HG02678 (cell line): Measurements from ENCODE around the gene APOL3.
"Not testable (repeated sequence)": the region's sequence is repeated elsewhere in the genome, so short reads cannot be mapped to it uniquely, and the experiment has no call there.

Source experiments
- ATAC-seq: cut with Tn5 transposase; IDR thresholded peaks from one replicate; pipeline ENCODE4 v1.9.1; 2021; ENCODE audit warnings: mild to moderate bottlenecking, moderate library complexity; ENCODE audit not compliant: unreplicated experiment

APOL3 gene

GRCh38 chr22:36104435-36104834, 56.1 kb downstream of the APOL3 start:
- no peak for ATAC-seq

GRCh38 chr22:36103891-36104290, 56.7 kb downstream of the APOL3 start:
- ATAC-seq: no peak

GRCh38 chr22:36102995-36103394, 57.6 kb downstream of the APOL3 start:
- no peak for ATAC-seq

- ATAC-seq: no peak
Observed at GRCh38 chr22:36101756-36102155, 58.8 kb downstream of the APOL3 start.

- ATAC-seq: not testable (repeated sequence)
Observed at GRCh38 chr22:36100908-36101307, 59.6 kb downstream of the APOL3 start.

- ATAC-seq: no peak
Observed at GRCh38 chr22:36100134-36100824, 60.3 kb downstream of the APOL3 start.

GRCh38 chr22:36099561-36099960, 61.0 kb downstream of the APOL3 start:
- not testable (repeated sequence) for ATAC-seq

GRCh38 chr22:36097880-36098279, 62.7 kb downstream of the APOL3 start:
- no peak for ATAC-seq

GRCh38 chr22:36090772-36091171, 69.8 kb downstream of the APOL3 start:
- ATAC-seq: not testable (repeated sequence)
